Hindlimb muscle (tissue), 1 donor: ENCODE measurements around the gene EHBP1L1. TPM values are rescaled to one million over a fixed set of nuclear protein-coding genes. Genes with fewer than 3 reads are reported as not detected.
"Not testable (repeated sequence)": the region's sequence is repeated elsewhere in the genome, so short reads cannot be mapped to it uniquely, and the experiment has no call there.

ENCODE experiments used
- DNase-seq: peaks from one replicate; pipeline ENCODE4 v3.0.0-alpha.2; 2013
- polyA plus RNA-seq: library from polyadenylated mRNA; unstranded; fragments of 120-200 nt; gene quantifications from one replicate; pipeline ENCODE4 v1.2.1, GENCODE V29; 2013; ENCODE audit not compliant: insufficient read length

EHBP1L1 gene
- polyA plus RNA-seq, 1 donor, result 391 TPM

DNA sequence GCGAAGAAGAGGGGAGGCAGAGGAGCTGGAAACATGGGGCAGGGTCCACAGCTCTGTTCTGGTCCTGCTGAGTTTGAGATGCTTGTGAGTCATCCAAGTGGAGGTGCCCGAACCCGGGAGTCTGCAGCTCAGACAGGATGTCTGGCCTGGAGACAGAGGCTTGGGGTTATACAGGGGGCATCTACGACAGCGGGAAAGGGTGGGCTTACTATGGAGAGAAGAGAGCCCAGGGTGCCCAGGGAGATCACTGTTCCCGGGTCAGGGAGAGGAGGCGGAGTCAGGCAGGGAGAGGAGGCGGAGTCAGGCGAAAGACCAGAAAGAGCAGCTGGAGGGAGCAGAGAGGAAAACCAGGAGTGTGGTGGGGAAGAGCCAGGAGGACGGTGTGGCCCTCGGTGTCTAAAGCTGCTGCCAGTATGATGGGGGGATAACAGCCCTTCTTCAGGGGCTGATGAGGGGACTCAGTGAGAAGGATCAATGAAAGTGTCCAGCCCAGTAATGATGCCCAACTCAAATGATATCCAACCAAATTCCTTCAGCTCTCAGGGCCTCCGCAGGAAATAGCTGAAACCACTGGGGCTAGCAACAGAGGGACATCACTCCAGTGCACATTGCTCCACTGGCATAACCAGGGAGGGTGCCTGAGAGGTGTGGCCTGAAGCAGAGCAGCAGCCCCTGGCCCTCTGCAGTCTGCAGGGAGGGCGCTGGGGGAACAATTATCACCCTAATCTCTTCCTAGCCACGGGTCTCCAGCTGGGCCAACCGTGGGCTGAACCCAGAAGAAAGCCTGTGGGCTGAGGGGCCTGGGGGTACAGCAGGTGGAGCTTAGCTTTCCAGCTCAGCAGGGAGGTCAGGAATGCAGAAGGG, 15.1 kb upstream of the EHBP1L1 start:
- DNase-seq, result no peak

DNA sequence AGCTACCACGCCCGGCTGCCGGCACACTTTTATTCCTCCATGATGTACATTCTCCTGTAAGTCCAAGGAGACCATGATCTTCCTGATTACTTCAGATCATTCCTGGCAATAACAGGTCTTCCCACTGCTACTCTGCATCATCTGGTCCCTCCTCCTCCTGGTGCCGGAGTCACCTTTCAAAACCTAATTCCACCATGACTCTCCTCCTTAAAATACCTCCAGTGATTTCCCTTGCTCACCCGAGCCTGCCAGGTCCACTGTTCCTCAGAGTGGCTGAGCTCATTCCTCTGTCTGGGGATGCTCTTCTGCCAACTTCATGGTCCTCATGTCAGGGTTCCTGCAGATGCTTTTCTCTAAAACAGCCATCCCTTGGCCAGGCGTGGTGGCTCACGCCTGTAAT, 13.8 kb upstream of the EHBP1L1 start:
- no peak for DNase-seq

DNA sequence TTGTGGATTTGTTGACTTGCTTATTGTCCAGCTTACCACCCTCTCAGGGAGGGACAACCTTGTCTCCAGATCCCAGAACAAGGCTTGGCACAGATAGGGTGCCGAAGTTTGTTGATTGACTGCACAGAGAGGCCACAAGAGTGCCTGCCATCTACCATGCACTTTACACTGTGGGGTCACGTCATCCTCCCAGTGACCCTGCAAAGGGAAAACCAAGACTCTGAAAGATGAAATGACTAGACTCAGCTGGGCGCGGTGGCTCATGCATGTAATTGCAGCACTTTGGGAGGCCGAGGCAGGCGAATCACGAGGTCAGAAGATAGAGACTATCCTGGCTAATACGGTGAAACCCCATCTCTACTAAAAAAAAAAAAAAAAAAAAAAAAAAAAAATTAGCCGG, 13.1 kb upstream of the EHBP1L1 start:
- DNase-seq, result no peak

DNA sequence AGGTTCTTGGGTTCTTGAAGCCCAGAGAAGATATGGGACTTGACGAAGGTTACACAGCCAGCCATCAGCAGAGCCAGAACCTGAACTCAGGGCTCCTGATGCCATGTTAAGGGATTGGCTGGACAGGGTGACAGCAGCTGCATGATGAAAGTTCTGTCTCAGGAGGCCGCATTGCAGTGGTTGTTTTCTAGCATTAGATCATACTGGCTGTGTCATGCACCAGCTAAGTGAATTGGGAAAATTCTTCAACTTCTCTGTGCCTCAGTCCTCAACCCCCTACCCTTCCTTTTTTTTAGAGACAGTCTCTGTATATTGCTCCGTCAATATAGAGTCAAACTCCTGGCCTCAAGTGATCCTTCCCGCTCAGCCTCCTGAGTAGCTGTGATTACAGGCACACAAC, 12.3 kb upstream of the EHBP1L1 start:
- DNase-seq, result no peak

DNA sequence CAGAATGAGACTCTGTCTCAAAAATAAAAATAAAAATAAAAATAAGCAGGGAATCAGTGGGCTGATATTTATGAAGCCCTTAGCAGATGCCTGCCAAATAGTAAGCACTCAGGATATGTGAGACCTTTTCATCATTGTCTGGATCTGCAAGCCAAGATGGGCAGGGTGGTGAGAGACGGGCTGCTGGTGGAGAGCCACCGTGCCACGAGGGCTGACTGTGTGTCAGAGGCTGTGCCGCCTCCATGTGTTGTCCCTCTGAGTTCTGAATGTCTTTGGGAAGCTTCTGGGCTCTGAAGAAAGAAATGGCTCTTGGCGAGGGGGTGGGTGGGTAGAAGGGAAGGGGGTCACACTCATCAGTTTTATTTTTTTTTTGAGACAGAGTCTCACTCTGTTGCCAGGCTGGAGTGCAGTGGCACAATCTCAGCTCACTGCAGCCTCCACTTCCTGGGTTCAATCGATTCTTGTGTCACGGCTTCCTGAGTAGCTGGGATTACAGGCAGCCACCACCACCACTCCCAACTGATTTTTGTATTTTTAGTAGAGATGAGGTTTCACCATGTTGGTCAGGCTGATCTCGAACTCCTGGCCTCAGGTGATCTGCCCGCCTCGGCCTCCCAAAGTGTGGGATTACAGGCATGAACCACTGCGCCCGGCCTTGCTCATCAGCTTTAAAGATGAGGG, 10.8 kb upstream of the EHBP1L1 start:
- DNase-seq, result not testable (repeated sequence)

DNA sequence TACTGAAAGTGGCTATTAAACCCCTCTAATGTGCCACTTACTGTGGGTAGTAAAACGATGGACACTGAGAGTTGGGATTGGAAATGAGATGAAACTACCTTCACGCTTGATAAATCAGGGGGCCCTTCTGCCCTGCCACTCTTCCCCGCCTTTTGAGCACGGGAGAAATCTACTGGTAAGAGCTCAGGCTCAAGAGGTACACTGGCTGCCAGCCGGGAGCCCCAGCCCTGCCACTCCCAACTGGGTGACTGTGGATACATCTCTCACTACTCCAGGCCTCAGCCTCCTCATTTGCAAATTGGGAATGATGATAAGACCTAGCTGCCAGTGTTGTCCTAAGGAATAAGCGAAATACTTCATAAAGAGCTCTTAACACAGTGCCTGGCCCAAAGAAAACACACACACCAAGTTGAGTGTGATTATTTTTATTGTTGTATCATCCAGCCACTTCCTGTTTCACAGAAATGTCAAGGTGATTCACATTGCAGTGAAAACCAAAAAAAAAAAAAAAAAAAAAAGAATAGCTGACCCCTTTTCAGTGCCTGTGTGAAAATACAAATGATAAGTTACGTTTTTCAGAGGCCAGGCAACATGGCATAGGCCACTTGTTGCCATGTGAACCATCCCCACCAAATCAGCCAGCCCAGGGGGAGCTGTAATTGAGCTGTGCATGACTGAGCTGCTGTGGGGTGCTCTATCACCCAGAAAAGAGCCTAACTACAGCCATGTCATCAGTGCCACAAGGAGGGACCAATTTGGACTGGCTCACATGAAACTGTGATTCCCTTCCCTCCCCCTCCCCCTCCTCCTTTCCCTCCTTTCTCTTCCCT, 10.0 kb upstream of the EHBP1L1 start:
- no peak for DNase-seq

DNA sequence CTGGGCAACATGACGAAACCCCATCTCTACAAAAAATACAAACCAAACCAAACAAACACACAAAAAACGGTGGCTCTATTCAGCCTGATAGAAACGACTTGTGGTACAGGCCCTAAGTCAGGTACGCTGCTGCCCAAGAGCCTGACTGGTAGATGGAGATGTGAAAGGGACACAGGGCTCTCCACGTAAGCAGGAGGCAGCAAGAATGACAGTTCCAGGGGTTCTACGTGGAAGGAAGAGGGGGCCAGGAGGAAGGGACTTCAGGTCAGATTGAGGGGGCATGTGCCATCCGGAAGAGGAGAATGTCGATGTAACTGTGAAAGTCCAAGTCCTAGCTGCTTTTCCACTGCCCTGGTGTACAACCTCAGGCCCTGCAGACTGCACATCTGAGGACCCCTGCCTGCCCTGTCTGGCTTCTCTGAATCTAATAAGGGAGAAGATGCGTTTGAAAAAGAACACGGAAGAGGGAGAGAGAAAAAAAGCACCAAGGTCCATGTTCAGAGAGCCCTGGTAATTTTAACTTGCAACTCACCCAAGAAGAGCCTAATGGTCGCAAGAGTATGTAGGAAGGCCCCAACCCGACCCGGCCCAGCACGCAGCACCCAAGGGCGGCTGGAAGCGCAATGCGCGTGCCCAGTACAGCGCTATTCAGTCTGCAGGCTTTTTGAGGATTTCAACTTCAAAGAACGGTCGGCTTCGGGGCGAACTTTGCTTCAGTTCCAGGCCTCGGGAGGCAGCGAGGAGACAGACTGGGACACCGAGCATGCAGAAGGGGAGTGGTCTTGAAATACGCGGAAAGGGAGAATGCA, 6.5 kb upstream of the EHBP1L1 start:
- DNase-seq, result no peak

DNA sequence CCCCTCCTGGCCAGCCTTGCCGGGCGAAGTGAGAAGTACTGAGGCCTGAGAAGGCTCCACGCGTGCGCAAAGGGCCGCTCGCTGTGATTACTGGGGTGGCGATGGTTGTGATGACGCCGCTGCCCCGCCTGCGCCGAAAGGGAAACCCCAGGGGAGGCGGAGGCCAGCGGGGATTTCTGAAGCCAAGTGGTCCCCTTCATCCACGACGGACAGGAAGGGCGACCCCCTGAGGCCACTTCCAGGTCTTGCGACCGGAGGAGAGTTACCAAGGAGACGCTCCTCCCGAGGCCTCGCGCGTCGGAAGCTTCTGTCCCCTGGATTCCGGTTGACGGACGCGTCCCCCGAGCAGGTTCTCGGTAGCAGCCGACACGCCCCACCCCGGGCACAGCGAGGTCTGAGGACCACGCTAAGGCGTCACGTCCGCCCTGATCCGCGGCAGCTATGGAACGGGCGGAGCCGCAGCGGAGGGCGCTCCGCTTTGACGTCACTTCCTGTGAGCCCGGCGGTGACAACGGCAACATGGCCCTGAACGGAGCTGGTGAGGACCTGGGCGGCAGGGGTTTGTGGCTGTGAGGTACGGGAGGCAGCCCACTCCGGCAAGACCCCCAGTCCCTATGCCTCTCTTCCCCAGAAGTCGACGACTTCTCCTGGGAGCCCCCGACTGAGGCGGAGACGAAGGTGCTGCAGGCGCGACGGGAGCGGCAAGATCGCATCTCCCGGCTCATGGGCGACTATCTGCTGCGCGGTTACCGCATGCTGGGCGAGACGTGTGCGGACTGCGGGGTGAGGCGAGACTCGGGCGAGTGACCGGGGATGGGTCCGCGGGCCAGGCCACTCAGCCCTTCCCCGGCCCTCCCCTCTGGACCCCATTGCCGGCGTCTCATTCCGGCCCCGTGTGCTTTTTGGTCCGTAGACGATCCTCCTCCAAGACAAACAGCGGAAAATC, 5.6 kb upstream of the EHBP1L1 start, which contains the start of gene ZNRD2:
ZNRD2 (plus strand) TSS at position 505 of the 946 bp plus-strand sequence; CDS start at position 520, 15 bp downstream.
- peak; percentile 98 for DNase-seq

DNA sequence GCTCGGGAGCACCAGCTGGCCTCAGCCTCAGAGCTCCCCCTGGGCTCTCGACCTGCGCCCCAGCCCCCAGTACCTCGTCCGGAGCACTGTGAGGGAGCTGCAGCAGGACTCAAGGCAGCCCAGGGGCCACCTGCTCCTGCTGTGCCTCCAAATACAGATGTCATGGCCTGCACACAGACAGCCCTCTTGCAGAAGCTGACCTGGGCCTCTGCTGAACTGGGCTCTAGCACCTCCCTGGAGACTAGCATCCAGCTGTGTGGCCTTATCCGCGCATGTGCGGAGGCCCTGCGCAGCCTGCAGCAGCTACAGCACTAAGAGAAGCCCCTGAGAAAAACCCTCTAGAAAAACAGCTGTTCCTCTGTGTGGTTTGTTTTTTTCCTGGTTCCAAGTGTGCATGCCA, 4.4 kb upstream of the EHBP1L1 start:
- no peak for DNase-seq

DNA sequence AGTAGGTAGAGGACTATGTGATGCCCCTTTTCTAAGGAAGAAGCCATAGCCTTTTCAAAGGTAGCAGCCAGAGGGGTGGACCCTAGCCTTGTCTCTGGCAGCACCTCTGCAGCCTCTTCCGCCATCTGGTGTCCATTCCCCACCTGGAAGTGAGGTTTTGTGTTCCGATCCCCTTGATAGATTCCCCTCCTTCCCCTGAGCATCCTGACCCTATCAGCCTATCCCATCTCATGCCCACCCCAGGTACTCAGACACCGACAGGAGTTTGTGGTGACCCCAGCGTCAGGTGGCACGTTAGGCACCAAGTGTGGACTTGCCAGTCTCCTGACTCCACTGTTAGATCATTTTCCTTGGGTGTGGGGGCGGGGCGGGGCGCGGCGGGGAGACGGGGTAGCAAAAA, 3.9 kb upstream of the EHBP1L1 start:
- peak; percentile 62 for DNase-seq

DNA sequence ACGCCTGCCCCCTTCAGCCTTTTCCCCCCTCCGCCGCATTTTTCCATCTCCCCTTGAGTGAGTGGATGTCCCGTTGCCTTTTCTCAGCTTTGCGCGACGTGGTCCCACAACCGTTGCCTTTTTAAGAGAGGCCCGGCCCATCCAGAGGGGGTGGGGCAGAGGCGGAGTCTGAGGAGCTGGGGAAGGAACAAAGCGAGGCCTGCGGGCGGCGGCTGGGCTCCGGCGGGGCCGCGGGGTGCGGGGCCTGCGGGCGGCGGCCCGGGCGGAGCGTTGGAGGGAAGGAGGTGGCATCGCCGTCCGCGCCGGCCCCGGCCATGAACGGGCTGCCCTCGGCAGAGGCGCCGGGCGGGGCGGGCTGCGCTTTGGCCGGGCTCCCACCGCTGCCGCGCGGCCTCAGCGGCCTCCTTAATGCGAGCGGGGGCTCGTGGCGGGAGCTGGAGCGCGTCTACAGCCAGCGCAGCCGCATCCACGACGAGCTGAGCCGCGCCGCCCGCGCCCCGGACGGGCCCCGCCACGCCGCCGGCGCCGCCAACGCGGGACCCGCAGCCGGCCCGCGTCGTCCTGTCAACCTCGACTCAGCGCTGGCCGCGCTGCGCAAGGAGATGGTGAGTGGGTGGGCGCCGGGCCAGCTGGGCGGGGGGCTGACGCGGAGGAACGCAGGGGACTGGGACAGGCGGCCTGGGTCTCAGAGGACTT, 3.3 kb upstream of the EHBP1L1 start, which contains the start of gene FAM89B:
FAM89B (plus strand) TSS at position 183 of the 696 bp plus-strand sequence; CDS start at position 315, 132 bp downstream.
- DNase-seq, result peak; percentile 92

DNA sequence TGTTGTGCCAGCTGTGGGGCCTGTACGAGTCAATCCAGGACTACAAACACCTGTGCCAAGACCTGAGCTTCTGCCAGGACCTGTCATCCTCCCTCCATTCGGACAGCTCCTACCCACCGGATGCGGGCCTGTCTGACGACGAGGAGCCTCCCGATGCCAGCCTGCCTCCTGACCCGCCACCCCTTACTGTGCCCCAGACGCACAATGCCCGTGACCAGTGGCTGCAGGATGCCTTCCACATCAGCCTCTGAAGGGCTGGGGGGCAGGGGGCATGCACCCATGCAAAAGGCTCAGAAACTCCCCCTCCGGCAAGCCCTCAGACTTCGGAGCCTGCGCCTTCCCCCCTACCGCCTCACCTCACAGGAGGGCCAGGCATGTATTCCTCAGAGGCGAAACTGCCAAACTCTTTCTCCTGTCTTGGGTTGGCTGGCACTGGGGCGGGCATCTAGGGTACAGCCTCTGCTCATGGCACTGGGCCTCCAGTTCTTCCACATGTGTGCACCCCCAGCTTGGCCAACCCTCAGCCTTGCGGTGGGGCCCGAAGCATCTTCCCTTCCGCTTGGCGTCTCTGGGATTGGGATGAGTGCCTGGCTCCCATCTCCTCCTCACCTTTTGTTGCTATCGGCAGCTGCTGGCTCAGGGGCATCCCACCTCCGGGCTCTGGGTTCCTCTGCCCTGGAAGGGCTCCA, 2.3 kb upstream of the EHBP1L1 start:
- no peak for DNase-seq

DNA sequence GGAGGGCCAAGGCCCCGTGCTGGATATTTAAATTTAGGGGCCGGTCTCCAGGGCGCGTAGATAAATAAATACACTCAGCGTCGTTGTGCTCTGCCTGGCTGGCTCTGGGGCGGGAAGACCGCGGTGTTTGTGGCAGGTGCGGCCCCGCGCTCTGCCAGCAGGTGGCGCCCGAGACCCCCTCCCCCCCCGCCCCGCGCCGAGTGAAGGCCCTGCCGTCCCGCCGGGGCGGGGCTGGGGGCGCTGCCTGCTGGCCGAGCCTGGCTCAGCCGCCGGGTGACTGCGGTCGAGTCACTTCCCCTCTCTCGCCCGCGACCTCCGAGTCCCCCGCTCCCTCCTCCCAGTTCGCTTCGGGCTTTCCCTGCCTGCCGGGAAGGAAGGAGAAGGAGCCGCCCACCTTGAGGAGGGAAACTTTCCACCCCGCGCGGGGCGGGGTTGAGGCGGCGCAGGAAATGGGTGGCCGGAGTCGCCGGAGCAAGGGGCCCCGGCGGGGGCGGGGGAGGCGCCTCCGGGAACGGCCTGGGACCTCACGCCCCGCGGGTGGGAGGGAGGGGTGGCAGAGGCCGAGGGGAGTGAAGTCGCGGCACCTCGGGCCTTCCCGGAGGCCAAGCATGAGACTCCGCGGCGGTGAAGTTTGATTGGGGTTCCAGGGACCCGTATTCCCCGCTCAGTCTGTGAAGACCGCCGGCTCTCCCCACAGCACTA, 1.6 kb upstream of the EHBP1L1 start:
- DNase-seq, result peak; percentile 95

DNA sequence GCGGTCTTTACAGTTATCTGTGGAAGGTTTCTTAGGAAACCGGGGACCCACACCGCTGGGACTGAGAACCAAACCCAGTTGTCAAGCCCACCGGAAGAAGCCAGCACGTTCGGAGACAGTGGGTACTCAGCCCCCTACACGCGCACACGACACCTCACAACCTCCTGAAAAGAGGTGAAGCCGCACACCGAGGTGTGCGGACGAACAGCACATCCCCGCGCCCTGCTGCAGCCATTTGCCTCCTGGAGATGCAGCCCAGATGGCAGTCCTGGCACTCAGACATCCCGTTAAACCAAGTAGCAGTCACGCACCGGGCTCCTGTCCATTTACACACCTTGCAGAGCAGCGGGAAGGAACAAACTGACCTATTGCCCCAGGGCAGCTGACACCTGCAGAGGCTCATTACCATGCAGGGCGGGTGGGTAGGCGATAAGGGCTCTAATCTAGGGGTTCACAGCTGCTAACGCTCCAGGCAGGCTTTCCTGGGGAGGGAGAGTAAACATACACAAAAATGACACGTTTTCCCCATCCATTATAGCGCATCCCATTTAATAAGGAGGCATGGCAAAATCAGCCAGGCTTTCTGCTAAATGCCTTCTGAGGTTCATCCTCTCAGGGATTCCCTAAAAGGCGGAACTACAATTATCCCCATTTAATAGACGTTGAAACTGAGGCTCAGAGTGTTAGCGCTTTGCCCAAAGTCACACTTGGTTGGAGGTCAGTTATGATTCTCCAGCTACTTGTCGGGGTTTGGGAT, 864 bp upstream of the EHBP1L1 start:
- no peak for DNase-seq

DNA sequence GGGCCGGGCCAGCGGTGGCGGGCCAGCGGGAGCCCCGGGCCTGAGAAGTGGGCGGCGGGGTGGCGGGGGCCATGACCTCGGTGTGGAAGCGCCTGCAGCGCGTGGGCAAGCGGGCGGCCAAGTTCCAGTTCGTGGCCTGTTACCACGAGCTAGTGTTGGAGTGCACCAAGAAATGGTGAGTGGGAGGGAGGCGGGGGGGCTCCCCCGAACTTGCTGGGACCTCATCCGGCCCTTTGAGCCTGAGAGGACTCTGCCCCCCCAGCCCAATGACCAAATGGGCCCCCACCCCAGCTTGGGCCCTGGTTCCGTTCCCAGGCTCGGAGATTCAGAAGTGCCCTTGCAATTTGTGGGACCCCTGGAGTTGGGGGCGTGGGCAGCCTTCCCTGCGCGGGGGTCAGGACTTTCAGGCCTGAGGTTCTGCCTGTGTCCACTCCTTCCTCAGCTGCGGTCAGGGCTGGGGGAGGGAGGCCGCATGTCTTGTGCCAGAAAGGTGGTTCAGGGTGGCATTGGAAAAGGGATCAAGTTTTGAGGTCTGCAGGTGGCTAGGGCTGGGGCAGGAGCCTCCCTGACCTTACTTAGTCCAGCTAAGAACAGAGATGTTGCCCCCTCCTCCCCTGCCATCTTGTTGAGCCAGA, 496 bp downstream of the EHBP1L1 start:
- DNase-seq, result no peak

DNA sequence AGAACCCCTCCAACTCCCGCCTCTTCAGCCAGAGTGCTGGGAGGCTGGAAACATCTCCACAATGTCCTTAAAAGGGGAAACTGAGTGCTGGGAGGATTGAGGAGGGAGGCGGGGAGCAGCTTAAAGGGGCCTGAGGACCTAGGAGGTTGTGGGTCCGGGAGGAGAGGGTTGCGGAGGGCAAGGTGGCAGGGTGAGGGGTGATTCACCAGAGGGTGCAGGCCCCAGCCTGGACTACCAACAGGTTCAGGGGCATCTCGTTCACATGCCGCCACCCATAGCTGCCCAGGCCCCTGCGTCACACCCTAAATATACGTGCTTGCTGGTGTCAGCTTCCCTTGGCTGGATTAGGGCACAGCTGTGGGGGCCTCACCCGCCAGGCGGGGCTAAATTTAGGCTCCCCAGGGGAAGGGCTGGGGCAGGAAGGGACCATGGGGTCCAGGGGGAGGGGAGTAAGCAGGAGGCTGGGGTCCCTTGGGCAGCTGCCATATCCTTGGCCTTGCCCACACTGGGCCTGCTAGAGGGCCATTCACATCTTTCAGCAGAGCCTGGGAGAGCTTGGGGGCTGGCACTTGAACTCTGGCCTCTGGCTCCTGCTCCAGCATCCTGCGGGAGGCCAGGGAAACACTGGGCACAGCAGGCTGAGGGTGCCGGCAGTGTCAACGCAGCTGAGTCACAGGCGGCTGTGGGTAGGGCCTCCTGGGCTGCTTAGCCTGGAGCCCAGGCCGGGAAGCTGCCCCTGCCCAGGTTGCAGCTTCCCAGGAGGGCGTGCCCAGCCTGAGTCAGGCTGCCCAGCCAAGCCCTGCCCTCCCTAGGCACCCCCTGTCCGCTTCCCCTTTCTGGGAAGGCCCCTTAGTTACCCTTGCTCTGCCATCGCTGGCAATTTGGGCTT, 1.3 kb downstream of the EHBP1L1 start:
- no peak for DNase-seq

DNA sequence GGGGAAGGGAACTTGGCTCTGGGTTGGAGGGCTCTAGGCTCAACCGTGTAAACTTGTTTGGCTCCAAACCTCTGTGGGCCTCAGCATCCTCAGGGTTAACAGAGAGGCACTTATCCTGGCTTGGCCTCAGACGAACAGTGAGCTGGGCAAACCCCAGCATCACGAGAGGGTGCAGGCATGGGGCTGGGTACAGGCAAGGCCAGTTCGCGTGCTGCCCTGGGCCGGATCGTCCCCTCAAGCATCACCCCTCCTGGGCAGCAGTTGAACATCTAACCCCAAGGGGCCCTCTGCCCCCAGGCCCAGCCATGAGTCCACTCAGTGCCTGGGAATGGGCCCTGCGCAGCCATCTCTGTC, 1.9 kb downstream of the EHBP1L1 start:
- no peak for DNase-seq
